MV-4-11 (cell line): Measurements from ENCODE around the gene GATB.

Experiments
- DNase-seq: peaks from one replicate; lab custom pipeline; 2025; lab: John Stamatoyannopoulos, UW

Gene GATB

GRCh38 chr4:151694961-151695720 is 65.7 kb downstream of the GATB start:
- DNase-seq = peak; percentile 67

- DNase-seq = no peak
Measured at GRCh38 chr4:151692821-151693673, 67.8 kb downstream of the GATB start.

- no peak for DNase-seq
Measured at GRCh38 chr4:151692443-151692782, 68.4 kb downstream of the GATB start.

DNA sequence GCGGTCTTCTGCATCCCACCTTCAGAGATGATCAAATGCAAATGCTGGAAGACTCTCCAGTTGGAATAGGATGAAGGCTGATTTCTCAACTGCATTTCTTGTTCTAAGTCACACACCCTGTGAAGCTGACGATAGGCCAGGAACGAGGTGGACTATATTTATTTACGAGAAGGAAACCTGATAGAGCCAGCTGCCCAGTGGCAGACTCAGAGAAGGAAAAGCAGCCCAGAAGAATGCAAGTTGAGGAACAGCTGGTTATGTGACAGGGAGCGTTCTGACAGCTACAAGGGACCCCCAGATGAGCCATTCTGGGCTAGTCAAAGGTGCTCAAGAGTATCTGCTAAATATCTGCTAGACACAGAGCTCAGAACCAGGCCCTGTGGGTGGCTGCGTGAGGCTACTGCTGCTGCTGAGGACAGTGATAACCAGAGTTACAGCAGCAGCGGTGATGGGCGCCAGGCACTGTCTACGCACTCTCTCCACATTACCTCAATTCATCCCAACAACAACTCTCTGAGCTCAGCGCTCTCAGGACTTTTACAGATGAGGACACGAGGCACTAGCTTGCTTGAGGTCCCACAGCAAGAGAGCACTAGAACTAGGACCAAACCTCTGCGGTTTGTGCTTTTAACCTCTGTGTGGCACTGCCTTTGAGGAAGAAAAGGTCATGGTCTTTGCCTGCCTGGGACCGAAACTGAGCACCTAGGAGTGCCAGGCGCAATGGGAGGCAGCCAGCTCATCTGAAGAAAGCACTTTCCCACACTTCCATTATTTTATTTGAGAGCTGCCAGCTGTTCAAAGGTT is 69.0 kb downstream of the GATB start:
- DNase-seq = no peak

DNA sequence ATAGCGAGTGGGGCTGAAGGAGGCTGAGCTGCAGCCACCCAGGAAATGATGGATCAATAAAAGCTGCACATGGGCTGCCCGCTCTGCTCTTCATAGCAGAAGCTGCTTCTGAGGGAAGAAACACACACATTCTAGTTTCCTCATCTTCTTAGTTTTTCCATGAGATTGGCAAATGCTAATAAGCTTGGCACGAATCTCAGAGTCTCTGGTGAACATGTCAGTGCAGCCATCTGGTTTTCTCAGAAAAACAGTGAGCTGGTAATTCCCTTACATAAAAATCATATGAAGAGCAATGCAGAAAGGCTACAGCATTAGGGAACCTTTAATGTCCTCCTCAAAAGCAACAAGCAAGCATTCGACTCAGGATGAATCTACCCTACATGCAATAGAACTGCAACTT is 69.9 kb downstream of the GATB start:
- no peak for DNase-seq

DNA sequence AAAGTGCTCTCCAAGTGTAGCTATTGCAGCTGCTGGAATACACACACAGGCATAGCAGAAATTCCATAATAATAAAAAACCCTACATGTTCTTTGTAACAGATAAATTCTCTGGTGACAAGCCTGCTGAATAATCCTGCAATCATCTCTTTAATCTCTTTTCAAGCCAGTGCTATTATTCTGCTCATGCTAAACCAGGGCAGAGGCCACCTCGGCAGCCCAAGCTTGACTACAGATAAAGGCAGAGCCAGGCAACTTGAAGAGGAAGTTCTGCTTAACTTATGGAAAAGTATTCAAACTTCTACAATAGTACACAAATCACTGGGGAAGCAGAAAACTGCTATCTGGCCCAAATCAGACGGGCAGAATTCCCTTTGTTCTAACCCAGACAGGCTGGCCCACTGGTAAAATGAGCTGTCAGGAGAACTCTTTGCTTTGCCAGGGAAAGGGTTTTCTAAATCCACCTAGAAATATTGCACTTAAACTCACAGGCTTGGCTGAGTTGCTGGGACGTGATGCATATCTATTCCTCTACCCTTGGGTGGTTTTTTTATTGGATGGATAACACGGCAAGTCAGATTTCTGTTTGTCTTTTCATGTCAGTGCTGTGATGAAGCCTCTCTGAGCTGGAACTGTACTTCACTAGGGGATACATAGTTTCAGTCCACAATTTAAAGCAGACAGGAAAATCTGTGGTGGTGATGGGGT is 70.5 kb downstream of the GATB start:
- no peak for DNase-seq

GRCh38 chr4:151689211-151689991 is 71.4 kb downstream of the GATB start:
- no peak for DNase-seq

- no peak for DNase-seq
Measured at GRCh38 chr4:151688785-151689043, 72.1 kb downstream of the GATB start.

- no peak for DNase-seq
Measured at GRCh38 chr4:151688003-151688784, 72.6 kb downstream of the GATB start.

GRCh38 chr4:151687021-151687640 is 73.7 kb downstream of the GATB start:
- DNase-seq = no peak

- DNase-seq = no peak
Measured at GRCh38 chr4:151685303-151685702, 75.5 kb downstream of the GATB start.

- DNase-seq = no peak
Measured at GRCh38 chr4:151681085-151681484, 79.7 kb downstream of the GATB start.

GRCh38 chr4:151679231-151679630 is 81.6 kb downstream of the GATB start:
- no peak for DNase-seq

- DNase-seq = no peak
Measured at GRCh38 chr4:151678048-151678872, 82.5 kb downstream of the GATB start.

DNA sequence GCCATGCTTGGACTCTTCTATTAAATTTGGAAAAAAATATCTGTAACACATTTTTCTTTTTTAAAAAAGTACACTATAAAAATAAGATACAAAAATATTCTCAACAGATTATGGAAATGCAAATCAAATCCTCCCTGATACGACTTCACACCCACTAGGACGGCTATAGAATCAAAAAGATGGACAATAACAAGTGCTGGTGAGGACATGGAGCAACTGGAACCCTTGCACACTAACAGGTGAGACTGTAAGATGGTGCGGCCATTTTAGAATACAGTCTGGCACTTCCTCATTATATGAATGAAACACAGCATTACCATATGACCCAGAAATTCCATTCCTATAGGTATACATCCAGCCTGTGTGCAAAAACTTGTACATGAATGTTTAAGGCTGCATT is 83.6 kb downstream of the GATB start:
- no peak for DNase-seq

DNA sequence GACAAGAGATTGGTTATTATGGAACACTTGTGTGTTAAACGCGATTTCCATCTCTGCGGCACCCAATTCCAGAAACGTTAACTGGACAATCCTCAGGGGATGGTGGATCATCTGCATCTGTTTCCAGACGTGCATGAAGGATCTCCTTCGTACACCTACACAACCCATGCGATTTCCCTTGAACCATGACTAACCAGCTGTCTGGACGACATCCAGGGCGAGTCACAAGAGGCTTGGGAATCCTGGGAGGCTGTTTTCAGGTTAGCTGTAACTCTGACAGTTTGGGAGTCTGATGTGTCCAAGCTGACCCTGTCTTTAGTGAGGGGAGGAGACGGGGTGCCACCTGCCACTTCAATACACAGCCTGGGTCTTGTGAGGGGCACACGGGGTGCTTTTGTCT is 84.5 kb downstream of the GATB start:
- DNase-seq = no peak

DNA sequence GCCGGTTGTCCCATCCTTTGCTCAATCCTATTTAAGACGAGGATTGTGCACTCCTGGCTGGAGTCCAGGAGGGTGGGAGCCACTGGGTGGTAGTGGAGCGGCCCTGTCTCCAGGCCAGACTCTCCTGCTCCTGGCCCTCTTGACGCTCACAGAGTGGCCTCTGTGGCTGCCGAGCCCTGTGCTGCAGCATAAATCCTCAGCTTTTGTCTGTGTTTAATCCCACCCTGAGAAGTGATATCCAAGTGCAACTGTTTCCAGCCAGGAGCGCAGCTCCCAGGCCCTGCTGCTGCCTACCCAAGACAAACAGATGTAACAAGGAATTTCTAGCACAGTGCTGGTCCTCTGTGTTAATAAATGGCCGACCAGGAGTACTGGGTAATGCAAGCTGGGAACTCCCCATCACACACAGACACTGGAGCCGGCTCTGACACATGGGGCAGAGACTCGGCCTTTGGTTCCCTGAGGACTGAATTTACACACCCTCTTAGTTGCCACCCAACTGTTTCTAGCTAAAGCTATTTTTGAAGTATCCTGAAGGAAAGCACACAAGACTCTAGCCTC is 85.3 kb downstream of the GATB start:
- no peak for DNase-seq

GRCh38 chr4:151674804-151675391 is 85.9 kb downstream of the GATB start:
- DNase-seq = no peak
